Thyroid gland (tissue), 4 donors: ENCODE data around the gene JAKMIP2.

ENCODE experiments used
- POLR2A ChIP-seq, 2 donors: fragments of 450-650 bp; IDR thresholded peaks; one replicate each; pipeline ENCODE4 v1.6.1; 2017; ENCODE audit warnings: antibody characterized with exemption in 2 of 2, mild to moderate bottlenecking in 2 of 2, moderate library complexity in 1 of 2
- TF ChIP-seq, protein P1 (sequence below), 6 experiments: fragments of 200-600 bp in 3 of 6; fragments of 450-650 bp in 3 of 6; sonication (generic) in 3 of 6; IDR thresholded peaks; one replicate each; pipeline ENCODE4 v1.5.1; 2016 to 2019; ENCODE audit warnings: antibody characterized with exemption in 6 of 6, mild to moderate bottlenecking in 2 of 6, inconsistent platforms in 1 of 6, moderate library complexity in 1 of 6

DNA sequence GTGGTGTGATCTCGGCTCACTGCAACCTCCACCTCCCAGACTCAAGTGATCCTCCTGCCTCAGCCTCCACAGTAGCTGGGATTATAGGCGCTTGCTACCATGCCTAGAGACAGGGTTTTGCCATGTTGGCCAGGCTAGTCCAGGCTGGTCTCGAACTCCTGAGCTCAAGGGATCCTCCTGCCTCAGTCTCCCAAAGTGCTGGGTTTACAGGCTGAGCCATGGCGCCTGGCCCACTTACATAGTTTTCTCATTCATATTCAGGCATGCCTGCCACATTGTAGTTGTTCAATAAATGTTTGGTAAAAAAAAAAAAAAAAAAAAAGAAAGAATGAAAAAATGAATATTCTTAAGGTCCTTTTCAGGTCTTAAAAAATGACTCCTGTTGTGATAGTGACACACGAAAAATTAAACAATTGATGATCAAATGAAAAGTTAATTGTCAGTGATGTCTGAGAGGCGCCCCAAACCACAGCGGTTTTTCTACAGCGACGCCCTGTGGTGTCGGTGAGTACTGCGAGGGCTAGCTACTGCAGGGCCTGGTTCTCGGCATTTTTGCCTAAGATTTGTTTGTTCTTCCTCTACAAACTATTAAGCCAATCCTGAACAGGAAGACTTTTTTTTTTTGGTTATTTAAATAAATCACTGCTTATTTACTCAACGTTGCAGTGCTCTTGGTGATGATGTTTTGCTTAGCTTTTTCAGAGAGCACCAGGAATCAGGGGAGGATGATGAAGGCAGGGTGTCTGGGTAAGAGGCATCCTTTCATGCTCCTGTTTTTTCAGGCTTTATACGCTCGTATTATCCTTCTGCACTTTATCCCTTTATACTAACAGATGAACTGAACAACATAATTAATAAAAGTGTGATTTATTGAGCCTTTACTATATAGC lies 205.6 kb downstream of the JAKMIP2 start:
- TF ChIP-seq, protein P1, sequence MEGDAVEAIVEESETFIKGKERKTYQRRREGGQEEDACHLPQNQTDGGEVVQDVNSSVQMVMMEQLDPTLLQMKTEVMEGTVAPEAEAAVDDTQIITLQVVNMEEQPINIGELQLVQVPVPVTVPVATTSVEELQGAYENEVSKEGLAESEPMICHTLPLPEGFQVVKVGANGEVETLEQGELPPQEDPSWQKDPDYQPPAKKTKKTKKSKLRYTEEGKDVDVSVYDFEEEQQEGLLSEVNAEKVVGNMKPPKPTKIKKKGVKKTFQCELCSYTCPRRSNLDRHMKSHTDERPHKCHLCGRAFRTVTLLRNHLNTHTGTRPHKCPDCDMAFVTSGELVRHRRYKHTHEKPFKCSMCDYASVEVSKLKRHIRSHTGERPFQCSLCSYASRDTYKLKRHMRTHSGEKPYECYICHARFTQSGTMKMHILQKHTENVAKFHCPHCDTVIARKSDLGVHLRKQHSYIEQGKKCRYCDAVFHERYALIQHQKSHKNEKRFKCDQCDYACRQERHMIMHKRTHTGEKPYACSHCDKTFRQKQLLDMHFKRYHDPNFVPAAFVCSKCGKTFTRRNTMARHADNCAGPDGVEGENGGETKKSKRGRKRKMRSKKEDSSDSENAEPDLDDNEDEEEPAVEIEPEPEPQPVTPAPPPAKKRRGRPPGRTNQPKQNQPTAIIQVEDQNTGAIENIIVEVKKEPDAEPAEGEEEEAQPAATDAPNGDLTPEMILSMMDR (IDR thresholded peaks at IDR 0.05) = peak; percentile 55 to 86 (median 74)
- no peak for TF ChIP-seq POLR2A (IDR thresholded peaks at IDR 0.05)
